A549 (cell line): ENCODE results near the gene GUCA2B.

Experiments
- BCL3 ChIP-seq: fragments of >200 bp; sonication (Bioruptor Twin); formaldehyde crosslinking; IDR thresholded peaks from 3 replicates; pipeline ENCODE4 v1.6.1; 2016
- BHLHE40 ChIP-seq: IDR thresholded peaks from 2 replicates; pipeline ENCODE4 v1.6.1; 2012; ENCODE audit warnings: low read depth, low read length, inconsistent platforms
- CBX2 ChIP-seq: fragments of 200-600 bp; sonication (generic); IDR thresholded peaks from 2 replicates; pipeline ENCODE4 v1.6.1; 2016; ENCODE audit warnings: low read depth, mild to moderate bottlenecking, borderline replicate concordance
- CTCF ChIP-seq: fragments of >200 bp; sonication (Bioruptor Twin); formaldehyde crosslinking; IDR thresholded peaks from 3 replicates; pipeline ENCODE4 v1.5.1; 2016
- ELK1 ChIP-seq: fragments of 150-350 bp; IDR thresholded peaks from 2 replicates; pipeline ENCODE4 v1.6.1; 2014; ENCODE audit warnings: low read depth, mild to moderate bottlenecking, low read length
- JUN ChIP-seq, 2 experiments: fragments of >200 bp; sonication (Bioruptor Twin); formaldehyde crosslinking; IDR thresholded peaks; 2 replicates in 1 of 2; 3 replicates in 1 of 2; pipeline ENCODE4 v1.6.1; 2016 to 2017
- RFX5 ChIP-seq: fragments of 450-650 bp; IDR thresholded peaks from 2 replicates; pipeline ENCODE4 v1.7.1; 2014; ENCODE audit warnings: antibody characterized with exemption, mild to moderate bottlenecking, moderate library complexity

GRCh38 chr1:42137766-42138165 is 15.4 kb upstream of the GUCA2B start:
- TF ChIP-seq CTCF (no peak), BCL3 (no peak), BHLHE40 (no peak), JUN (IDR thresholded peaks at IDR 0.05) (no peak), CBX2 (no peak), RFX5 (no peak), ELK1 (no peak)
